NCI-H1436 treated with DMSO at 0.1 percent for 48 hours (cell line): Measurements from ENCODE around the gene MAP4K4.
"Not testable (repeated sequence)": the region's sequence is repeated elsewhere in the genome, so short reads cannot be mapped to it uniquely, and the experiment has no call there.

ENCODE experiments used
- DNase-seq: peaks from one replicate; lab custom pipeline; 2025; lab: John Stamatoyannopoulos, UW

MAP4K4 gene

DNA sequence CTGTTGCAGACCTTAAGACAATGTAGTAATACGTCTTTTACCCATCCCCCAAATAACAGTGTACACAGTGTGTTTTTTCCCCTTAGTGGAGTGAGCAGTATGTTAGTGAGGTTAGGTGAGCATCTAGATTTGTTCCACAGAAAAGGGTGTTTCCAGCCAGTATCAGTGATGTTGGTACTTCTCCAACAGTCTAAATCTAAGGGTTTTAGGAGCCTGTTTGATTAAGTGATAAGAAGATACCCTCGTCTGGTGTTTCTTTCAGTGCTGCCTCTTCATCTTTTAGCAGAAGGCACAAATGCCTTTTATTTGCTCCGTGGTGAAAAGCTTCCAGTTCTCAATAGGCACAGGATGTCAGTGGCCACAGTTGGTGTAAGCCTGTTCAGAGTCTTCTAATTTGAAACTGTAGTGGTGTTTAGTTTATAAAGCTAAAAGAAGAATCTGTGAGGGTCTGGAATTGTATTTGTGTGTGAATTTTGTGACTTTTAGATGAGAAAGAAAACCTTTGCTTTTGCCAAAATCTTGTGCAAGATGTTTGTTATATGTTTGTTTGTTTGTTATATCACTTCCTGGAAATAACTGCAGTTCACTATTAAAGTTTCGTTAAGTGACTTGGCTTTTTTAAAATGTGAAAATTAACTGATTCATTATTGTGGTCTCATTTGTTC lies 71.2 kb downstream of the MAP4K4 start:
- no peak for DNase-seq

DNA sequence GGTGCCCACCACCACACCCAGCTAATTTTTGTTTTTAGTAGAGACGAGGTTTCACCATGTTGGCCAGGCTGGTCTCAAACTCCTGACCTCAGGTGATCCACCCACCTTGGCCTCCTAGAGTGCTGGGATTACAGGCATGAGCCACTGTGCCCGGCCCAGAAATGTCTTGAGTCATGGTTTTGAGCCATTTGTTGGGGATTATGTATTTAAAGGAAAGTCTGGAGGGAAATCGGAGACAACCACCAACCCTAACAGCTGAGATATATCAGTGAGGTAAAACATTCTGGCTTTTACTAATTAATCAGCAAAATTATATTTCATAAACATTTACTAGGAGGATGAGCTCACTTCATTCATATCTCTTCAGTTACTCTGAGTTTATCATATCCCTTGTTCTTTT lies 72.2 kb downstream of the MAP4K4 start:
- DNase-seq = not testable (repeated sequence)

DNA sequence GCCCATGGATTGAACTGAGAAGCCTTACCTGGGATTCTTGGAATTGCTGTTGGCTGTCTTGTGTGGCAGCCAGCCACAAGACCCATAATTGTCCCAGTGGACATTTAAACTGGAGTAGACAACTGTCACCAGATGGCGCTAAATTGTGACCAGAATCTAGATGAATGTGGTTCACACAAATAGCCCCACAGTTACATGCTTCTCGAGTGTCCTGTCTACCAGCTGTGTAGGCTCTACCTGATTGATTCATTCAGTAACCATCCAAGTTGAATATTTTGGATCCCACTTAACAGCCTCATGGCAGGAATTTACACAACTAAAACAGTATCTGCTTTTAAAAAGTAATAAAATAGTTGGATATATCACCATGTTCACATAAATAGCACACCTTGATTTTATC lies 73.2 kb downstream of the MAP4K4 start:
- no peak for DNase-seq

DNA sequence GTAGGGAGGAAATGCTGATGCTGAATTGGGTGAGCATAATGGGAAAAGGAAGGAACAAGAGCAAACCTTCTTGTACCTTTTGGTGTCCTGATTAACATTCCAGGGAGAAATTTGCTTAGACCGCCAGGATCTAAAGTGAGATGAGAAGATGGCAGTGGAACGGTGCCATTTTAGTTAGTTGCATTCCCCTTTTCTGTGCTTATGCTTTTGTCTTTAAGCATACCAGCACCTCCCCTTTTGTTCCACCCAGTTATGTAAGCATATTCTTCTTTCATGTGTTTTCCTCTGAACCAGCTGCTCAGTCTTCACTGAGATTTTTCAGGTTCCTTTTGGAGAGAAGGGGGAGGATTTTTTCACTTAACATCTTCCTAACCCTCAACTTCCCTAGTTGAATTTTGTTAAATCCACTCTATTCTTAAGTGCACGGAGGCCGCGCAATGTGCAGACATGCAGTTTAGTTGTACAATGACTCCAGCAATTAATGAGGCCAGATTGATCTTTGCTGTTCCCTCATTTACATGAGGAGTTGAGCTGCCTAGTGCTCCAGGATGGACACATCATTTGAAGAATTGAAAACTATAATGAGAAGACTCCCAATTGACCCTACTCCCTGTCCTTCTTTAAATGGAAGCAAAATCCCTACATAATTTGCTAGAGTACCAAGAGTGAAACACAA lies 73.9 kb downstream of the MAP4K4 start:
- DNase-seq = no peak

DNA sequence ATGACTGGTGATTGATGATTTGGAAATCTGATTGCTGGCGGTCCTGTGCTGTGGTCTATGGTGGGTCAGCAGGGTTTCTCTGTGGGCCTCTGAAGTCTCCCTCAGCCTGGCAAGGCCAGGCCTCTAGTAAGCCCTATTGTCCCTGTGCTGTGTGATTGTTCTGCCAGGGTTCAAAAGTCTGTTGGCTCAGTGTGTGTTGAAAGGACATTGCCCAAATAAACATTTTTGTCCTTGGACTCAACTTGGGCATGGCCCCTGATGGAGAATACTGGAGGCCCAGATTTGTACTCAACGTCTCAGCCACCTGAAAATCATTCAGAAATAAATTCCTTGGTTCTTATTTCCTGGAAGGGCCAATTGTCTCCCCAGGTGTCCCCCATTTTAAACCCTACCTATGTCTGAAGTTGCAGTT lies 74.4 kb downstream of the MAP4K4 start:
- no peak for DNase-seq

DNA sequence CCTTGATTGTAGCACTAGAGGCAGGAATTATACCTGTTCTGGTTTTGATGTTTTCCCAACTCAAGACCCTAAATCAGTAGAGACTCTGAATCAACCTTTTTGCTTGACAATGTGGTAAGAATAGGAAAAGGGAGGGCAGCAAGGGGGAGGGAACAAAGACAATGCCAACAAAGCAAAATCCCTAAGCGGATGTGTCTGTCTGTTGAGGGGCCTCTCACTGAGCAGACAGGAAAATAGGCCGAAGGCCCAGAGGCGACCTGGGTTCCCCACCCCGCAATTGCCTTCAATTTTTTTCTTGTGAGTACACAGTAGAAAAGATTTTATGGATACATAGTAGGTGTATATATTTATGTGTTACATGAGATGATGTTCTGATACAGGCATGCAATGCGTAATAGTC lies 75.6 kb downstream of the MAP4K4 start:
- DNase-seq = no peak

DNA sequence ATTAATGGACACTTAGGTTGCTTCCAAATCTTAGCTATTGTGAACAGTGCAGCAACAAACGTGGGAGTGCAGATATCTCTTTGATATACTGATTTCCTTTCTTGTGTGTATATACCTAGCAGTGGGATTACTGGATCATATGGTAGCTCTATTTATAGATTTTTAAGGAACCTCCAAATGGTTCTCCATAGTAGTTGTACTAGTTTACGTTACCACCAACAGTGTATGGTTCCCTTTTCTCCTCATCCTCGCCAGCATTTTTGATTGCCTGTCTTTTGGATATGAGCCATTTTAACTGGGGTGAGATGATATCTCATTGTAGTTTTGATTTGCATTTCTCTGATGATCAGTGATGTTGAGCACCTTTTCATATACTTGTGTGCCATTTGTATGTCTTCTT lies 76.5 kb downstream of the MAP4K4 start:
- not testable (repeated sequence) for DNase-seq

DNA sequence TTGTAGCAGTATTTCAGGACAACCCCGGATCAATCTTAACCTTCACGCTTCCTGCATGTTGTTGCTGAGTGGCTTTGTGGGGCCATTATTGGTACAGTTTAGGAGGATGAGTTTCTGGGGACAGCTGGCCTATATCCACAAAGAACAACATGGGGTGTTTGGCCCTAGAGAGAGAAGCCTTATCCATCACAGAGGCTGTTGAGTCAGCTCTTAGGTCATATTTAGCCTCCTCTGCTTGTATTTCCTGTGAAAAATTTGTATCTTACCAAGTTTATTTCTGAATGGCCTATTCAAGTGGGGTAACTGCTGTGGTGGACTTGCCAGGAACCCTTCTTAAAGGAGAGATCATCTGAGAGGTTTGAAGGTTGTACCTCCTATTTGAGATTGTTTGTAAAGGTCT lies 77.6 kb downstream of the MAP4K4 start:
- no peak for DNase-seq

DNA sequence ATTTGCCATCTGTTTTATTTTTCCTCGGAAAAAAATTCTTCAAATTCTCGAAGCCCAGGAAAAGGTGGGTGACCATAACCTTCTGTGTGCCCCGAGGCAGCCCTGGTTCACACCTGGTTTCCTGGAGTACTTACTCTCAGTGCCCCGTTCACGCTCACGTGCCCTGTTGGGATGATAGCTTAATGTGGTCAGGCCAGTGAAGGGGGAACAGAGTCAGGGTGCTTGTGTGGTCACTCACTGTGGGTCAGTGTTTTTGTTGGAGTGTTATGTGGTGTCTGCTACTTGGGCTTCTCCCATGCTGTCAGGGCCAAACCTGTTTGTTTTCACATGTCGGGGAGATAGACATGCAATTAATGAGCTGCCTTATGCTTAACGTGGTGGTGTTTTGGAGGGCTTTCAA lies 78.1 kb downstream of the MAP4K4 start:
- DNase-seq = no peak

DNA sequence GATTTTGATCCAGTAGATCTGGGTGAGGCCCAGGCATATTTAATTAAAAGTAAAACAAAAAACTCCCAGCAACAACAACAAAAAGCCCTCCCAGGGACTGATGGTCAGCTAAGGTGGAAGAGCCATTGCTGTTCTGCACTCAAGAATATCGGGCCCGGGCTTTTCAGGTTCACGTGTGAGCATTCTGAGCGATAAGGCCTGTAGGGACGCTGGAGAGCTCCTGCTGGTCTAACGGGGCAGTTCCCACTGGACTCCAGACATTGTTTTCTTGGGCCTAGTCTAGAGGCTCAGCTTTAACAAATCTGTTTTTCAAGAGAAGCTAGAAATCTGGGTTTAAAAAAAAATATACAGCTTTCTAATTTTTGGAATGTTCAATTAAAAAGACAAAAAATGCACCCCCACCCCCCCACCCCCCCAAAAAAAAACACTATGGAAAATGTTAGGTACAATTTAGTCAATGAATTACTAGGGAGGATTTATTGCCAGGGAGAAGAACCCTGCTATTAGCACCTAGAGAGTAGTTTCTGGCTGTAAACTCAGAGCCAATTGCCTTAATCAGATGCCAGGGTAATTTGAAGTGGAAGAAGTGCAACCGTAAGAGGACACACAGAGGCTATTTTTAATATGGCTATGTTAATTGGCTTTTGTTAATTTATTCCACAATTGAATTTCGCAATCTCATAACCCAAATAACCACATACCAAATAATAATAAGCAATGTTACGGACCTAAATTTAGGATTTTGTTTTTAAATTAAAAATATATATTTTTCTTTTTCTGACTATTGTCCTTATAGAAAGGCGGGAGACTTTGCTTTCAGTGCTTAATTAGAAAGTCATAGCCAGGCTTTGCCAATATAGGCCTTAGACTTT lies 78.9 kb downstream of the MAP4K4 start:
- DNase-seq = no peak

DNA sequence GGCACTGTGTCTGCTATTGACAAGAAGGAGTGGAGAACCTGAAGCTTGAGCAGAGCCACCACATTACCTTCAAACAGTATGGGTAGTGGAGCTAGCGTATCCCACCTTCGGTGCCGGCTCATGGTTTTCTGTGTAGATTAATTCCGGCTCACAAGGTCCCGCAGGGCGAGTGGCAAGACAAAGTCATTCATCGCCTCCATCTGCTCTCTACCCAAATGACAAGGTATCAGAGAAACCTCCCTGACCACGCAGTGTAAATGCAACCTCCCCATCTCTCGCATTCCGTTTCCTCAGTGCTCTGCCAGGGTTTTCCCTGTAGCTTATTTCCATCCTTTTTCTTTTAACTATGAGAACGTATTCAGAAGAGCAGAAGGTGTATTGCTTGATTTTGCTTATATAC lies 79.8 kb downstream of the MAP4K4 start:
- DNase-seq = no peak

DNA sequence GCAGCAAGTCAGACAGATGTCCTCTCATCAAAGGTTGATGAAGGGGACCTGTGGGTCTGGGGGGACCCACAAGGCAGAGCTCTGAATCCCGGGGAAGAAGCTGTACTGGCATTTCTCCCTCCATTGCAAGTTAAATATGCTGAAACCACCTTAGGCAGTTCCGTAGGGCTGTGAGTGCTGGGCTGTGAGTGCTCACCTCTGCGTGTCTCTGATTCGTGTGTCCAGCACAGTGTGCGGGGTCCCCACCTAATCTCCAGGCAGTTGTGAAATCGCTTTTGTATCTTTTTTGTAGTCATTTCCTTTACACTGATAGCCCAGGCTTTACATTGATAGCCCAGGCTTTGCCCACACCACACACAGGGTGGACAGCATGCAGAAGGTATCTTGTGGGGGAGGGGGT lies 80.6 kb downstream of the MAP4K4 start:
- no peak for DNase-seq

DNA sequence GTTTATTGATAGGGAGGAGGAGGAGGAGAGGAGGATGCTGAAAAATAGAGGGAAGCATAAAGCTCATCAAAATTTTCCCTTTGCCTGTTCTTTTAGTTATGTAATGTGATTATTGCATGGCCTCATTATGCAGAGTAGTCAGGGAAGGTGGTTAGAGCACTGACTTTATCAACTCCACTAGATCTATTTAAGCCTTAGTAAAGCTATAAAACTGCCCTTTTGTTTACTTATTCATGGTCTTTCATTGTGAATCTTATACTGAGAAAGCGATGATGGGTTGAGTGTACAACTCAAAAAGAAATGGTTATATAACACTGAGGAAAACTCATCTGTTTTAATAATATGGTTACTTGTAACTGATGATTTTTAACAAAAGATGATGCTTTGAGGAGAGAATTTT lies 81.7 kb downstream of the MAP4K4 start:
- DNase-seq = no peak

DNA sequence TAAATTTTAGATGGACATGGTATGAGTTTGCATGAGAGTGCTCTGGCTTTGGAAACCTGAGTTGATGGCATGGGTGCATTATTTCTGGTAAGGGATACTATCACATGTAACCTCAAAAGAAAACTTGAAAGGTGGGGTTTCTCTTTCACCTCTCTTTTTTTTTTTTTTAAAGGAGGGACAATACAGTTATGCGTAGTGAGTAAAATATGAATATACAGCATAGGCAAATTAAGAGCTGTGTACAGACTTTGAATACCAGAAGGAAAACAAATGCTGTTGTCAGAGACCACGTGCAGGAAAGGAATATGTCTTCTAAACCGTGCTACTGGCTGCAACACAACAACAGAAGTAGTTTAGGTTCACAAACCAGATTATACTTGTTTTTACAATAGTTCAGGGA lies 82.1 kb downstream of the MAP4K4 start:
- DNase-seq = no peak

DNA sequence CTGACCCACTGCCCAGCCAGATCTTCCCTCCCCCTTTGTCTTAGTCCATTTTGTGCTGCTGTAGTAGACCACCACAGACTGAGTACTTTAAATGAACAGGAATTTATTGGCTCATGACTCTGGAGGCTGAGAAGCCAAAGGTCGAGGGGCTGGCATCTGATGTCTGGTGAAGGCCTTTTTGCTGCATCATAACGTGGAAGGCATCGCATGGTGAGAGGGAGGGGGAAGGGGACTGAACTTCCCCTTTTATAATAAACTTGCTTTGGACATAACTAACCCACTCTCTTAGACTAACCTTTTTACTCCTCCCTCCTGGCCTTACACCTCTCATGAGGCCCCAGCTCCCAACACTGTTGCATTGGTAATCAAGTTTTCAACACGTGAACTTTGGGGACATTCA lies 83.8 kb downstream of the MAP4K4 start:
- DNase-seq = no peak

DNA sequence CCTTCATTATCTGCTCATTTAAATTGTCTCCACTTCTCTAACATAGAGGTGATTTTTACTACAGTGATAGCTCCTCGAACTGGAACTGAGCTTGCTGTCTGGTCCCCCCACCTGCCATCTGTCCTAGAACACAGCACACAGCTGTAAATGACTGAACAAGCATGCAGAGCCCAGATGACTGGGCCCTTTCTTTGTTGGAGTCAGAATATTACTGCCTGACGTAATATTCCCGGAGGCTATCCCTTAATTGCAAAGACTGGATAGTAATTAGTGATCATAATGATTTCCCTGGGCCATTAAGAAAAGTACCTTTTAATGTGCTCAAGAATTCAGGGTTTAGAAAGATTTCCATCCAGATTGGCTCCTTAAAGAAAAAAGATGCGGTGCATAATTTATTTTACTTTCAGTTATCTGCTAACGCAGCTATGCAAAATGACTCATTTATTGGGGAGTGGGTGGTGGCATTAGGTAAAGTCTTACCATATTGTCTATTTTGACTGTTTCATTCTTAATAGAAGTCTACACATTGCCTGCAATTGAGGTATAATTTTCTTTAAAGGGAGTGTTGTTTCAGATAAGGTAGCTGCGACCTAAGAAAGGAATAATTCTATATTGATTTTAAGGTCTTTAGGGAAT lies 84.4 kb downstream of the MAP4K4 start:
- DNase-seq = no peak

DNA sequence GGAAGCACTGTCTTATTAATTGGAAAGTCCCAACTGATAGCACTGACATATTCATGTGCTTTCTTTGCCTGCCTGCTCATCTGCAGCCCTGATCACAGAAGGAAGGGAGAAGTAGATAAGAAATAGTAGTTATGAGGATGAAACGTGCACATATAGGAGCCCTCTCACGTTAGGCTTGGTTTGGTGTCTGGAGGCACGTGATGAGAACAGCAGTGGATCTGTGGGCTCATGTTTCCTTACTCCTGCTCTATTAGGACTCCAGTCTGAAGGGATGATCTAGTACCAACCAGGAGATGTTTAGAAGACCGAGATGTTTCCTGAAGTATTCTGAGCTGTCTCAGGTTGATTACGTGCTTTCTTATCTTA lies 84.9 kb downstream of the MAP4K4 start:
- no peak for DNase-seq

DNA sequence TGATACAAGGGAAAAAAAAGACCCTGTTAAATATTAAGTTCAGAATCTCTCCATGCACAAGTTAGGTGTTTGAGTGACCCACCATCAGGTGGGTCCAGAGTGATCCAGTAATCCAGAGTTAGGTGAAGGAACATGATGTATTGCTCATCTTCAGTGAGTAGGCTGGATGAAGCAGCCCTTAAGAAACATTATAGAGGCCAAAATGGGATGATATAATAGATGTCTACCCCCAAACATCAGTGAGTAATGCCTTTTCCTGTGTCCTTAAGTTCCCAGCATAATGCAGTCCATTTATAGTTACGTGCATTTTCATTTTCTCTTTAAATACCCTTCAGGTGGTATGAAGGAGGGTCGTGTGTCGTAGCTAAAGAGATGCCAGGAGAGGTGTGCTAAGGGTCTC lies 89.6 kb downstream of the MAP4K4 start:
- DNase-seq = no peak

DNA sequence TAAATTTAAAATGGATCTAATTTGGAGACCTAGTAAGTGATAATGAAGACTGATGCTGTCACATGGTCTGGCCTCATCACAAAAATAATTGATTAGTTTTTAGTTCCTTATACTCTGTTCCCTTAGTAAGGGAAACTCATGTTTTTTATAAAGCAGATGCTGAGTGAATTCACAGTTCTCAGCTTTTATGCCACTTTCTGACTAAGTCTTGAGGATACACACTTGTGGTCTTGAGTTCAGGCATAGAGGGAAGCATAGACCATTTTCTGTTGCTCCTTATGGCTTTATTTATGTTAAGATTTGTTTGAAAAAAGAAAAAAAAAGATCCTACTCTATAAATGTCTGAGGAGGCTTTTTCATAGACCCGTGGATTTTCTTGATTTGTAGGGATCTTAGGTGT lies 91.1 kb downstream of the MAP4K4 start:
- DNase-seq = no peak

DNA sequence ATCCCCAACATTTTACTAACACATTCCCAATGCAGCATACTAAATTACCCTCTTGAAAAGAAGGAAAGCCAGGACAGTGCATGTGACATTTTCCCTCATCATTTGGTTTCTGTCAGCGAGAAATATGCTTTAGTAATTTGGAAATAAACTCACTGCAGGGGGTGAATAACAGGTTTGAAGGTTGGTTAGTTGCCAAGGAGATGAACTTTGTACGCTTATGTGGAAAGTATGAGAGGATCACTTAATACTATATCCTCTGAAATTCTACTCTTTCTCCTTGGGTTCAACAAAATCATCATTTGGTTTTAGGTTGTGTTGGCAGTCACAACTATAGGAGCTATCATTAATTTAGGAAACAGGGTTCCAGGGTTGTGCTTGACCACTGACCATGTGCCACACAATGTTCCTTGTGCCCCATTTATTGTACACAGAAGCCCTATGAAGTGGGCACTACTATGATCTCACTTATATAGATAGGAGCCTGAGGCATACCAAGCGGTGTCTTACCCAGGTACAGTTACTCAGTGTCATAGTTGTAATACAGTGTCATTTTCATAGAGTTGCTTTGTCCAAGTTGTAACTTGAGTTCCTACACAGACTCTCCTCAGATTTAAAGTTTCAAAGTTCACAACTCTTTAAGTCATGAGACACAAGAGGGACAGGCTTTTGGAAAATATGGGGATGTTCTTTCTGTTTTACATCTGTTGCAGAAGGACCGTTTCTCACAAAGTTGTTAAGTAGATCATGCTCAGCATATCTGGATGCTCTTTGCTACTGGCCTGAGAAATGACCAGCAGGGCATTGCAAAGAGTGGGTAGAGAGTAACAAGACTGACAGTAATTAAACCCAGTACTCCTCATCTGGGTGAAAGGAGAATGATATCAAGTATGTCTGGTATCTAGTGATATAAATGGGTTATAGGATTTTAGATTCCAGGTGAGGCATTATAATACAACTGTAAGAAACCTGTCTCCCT lies 91.8 kb downstream of the MAP4K4 start:
- DNase-seq = no peak

DNA sequence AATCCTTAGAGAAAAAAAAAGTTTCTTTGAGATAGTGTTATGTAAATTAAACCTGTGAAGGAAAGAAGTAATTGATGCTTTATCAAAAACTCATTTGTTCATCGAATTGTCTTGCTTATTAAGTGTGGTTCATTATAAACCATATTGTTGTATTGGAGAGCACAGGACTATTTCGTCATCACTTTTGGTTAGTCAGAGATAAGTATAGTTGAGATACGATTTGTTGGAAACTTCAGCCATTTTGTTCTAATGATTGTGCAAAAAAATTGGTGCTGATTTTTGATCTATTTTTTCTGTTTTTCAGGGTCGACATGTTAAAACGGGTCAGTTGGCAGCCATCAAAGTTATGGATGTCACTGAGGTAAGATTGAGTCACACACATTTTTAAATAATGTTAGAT lies 92.9 kb downstream of the MAP4K4 start:
- no peak for DNase-seq

DNA sequence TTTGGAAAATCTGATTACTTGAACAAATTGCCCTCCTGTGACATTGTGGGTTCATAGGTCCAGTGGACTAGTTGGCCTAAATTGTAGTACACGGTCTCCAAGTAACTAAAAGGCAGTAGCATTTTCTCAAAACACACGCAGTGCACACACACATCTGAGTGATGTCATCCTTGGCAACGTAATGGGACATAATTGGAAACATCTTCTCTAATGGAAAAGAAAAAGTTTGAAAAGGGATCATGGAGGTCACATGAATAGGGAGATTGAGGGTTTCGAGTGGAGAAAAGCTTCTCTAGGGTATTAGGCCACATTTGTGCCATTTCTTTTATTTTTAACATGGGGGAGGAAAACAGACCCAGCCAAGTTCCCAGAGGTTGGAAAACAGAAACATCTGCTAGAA lies 93.3 kb downstream of the MAP4K4 start:
- DNase-seq = no peak
